Activated CD8-positive, alpha-beta T cell treated with anti-CD3 and anti-CD28 coated beads, Interleukin-2, amount 10 ng/mL, durations not matched to agents 7 days and 5 days (primary cell): ENCODE measurements around the gene MTA3. TPM values are rescaled to one million over a fixed set of nuclear protein-coding genes. Genes with fewer than 3 reads are reported as not detected.
"Not testable (repeated sequence)": the region's sequence is repeated elsewhere in the genome, so short reads cannot be mapped to it uniquely, and the experiment has no call there.

ENCODE experiments used
- ATAC-seq: fragments of 150-1000 bp; cut with Tn5 transposase; one replicate; pipeline ENCODE4 v1.10.0; 2021; ENCODE audit warnings: moderate library complexity
- CTCF ChIA-PET: fragments of 350-600 bp; sonication (Branson Sonifier 250); formaldehyde crosslinking; loops from one replicate; lab custom pipeline; 2021; ENCODE audit warnings: antibody characterized with exemption; lab: Charles Lee
- POLR2A ChIA-PET: fragments of 350-600 bp; sonication (Branson Sonifier 250); formaldehyde crosslinking; loops from one replicate; lab custom pipeline; 2021; ENCODE audit warnings: antibody characterized with exemption; lab: Charles Lee
- DNase-seq: peaks from one replicate; pipeline ENCODE4 v3.0.0-alpha.2; 2020
- H3K27ac Mint-ChIP-seq: one replicate; pipeline ENCODE4 v1.8.0; 2021; ENCODE audit warnings: mild to moderate bottlenecking, mixed read lengths
- H3K27me3 Mint-ChIP-seq: one replicate; pipeline ENCODE4 v1.8.0; 2021; ENCODE audit warnings: low read depth, mixed read lengths
- H3K36me3 Mint-ChIP-seq: one replicate; pipeline ENCODE4 v1.8.0; 2021; ENCODE audit warnings: low read depth, mixed read lengths
- H3K4me1 Mint-ChIP-seq: one replicate; pipeline ENCODE4 v1.8.0; 2021; ENCODE audit warnings: low read depth, mixed read lengths
- H3K4me3 Mint-ChIP-seq: one replicate; pipeline ENCODE4 v1.8.0; 2021; ENCODE audit warnings: mild to moderate bottlenecking, mixed read lengths
- H3K9me3 Mint-ChIP-seq: one replicate; pipeline ENCODE4 v1.8.0; 2022; ENCODE audit warnings: mixed read lengths; ENCODE audit not compliant: insufficient read depth
- total RNA-seq, 2 experiments: library from RNA; stranded (reverse); gene quantifications; one replicate each; pipeline ENCODE4 v1.2.3, GENCODE V29; 2021

The MTA3 gene
- total RNA-seq, 2 experiments from 2014 or later, result 26.2 to 33.4 TPM

GRCh38 chr2:42588121-42588520 lies 19.7 kb downstream of the MTA3 start:
- ChIA-PET POLR2A (interaction anchor here (0.5 kb wide), 1 partner anchor 68 kb away, joined by 3 read pairs; no protein-coding TSS in a partner anchor), CTCF (interaction anchor here (1.4 kb wide), 1 partner anchor 13 kb away, joined by 3 read pairs; no protein-coding TSS in a partner anchor)
- no peaks in the 10 kb centered on the region for H3K27me3 Mint-ChIP-seq
- H3K4me3 Mint-ChIP-seq, result no peak overlapping the region
- DNase-seq (no peak), ATAC-seq (no peak)
- H3K9me3 Mint-ChIP-seq, result no peaks in the 10 kb centered on the region
- peaks cover 1% of the 10 kb centered on the region for H3K4me1 Mint-ChIP-seq
- no peak overlapping the region for H3K27ac Mint-ChIP-seq
- H3K36me3 Mint-ChIP-seq, result peaks cover 15% of the 10 kb centered on the region

- peaks cover 1% of the 10 kb centered on the region for H3K4me1 Mint-ChIP-seq
- ChIA-PET CTCF (no interaction called here), POLR2A (interaction anchor here (1.4 kb wide), 1 partner anchor 10 kb away, joined by 3 read pairs; no protein-coding TSS in a partner anchor)
- ATAC-seq (no peak), DNase-seq (no peak)
- no peak overlapping the region for H3K4me3 Mint-ChIP-seq
- peaks cover 11% of the 10 kb centered on the region for H3K36me3 Mint-ChIP-seq
- no peak overlapping the region for H3K27ac Mint-ChIP-seq
- H3K27me3 Mint-ChIP-seq, result no peaks in the 10 kb centered on the region
- no peaks in the 10 kb centered on the region for H3K9me3 Mint-ChIP-seq
Observed at GRCh38 chr2:42590176-42590575, 21.7 kb downstream of the MTA3 start.

DNA sequence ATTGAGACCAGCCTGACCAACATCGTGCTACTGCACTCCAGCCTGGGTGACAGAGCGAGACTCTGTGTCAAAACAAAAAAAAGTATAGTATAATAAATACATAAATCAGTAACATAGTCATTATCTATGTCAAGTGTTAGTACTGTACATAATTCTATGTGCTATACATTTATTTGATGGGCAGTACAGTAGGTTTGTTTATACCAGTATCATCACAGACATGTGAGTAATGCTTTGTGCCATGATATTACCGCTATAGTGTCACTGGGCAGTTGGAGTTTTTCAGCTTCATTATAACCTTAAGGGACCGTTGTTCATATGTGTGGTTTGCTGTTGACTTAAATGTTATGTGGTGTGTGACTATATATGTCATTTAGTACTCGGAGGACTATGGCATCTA lies 24.9 kb downstream of the MTA3 start:
- Mint-ChIP-seq H3K27ac (no peak overlapping the region), H3K4me1 (no peaks in the 10 kb centered on the region), H3K36me3 (peaks cover 5% of the 10 kb centered on the region), H3K9me3 (no peaks in the 10 kb centered on the region), H3K4me3 (no peak overlapping the region), H3K27me3 (no peaks in the 10 kb centered on the region)
- ChIA-PET POLR2A (no interaction called here), CTCF (no interaction called here)
- DNase-seq, result no peak
- ATAC-seq, result no peak

DNA sequence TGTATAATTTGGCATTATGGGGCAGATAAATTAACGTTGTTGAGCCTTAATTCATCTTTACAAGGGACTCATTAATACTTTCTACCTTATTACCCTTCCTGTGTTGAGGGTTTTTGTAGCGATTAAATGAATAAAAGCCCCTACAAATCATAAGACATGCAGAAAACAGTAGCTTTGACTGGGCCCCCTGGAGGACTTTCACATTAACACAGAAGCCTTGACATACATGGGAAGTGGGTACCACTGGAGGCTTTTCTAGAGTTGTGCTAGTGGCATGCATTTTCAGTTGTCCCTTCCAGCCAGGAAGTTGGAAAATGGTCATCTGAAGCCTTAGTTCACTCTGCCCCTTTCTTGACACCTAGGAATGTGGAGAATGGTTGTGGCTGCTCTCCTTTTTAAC lies 30.2 kb downstream of the MTA3 start:
- ATAC-seq (no peak), DNase-seq (no peak)
- H3K9me3 Mint-ChIP-seq, result no peaks in the 10 kb centered on the region
- ChIA-PET POLR2A (no interaction called here), CTCF (interaction anchor here (1.5 kb wide), 1 partner anchor 64 kb away, joined by 5 read pairs; no protein-coding TSS in a partner anchor)
- H3K4me3 Mint-ChIP-seq, result no peak overlapping the region
- H3K36me3 Mint-ChIP-seq, result no peaks in the 10 kb centered on the region
- peaks cover 1% of the 10 kb centered on the region for H3K4me1 Mint-ChIP-seq
- no peaks in the 10 kb centered on the region for H3K27me3 Mint-ChIP-seq
- H3K27ac Mint-ChIP-seq, result no peak overlapping the region

DNA sequence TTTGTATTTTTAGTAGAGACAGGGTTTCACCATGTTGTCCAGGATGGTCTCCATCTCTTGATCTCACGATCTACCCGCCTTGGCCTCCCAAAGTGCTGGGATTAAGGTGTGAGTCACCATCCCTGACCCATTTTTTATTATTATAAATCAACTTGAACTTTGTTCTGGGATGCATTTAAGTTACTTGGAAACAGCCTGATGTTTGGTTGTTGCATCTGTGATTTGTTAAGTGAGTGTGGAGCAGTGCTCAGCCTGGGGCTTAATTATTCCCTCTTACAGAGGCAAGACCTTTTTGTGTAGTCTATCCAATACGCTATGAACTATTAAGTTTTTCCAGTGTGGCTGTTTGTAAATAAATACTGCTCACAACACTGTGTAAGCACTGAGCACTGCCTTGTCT lies 32.6 kb downstream of the MTA3 start:
- Mint-ChIP-seq H3K27me3 (no peaks in the 10 kb centered on the region), H3K4me3 (no peak overlapping the region), H3K9me3 (no peaks in the 10 kb centered on the region), H3K27ac (no peak overlapping the region), H3K36me3 (no peaks in the 10 kb centered on the region), H3K4me1 (peaks cover 1% of the 10 kb centered on the region)
- CTCF ChIA-PET, result no interaction called here
- no peak for DNase-seq
- POLR2A ChIA-PET, result no interaction called here
- no peak for ATAC-seq

- Mint-ChIP-seq H3K27me3 (no peaks in the 10 kb centered on the region), H3K4me1 (peaks cover 1% of the 10 kb centered on the region), H3K4me3 (no peak overlapping the region), H3K27ac (no peak overlapping the region), H3K36me3 (no peaks in the 10 kb centered on the region), H3K9me3 (no peaks in the 10 kb centered on the region)
- ATAC-seq, result no peak
- CTCF ChIA-PET, result interaction anchor here (0.5 to 0.7 kb wide), 2 partner anchors 43 to 61 kb away, joined by 3 read pairs; no protein-coding TSS in a partner anchor
- DNase-seq, result no peak
- POLR2A ChIA-PET, result no interaction called here
Observed at GRCh38 chr2:42602218-42602875, 33.9 kb downstream of the MTA3 start.

GRCh38 chr2:42602876-42603219 lies 34.4 kb downstream of the MTA3 start:
- DNase-seq (no peak), ATAC-seq (no peak)
- peaks cover 1% of the 10 kb centered on the region for H3K4me1 Mint-ChIP-seq
- H3K27me3 Mint-ChIP-seq, result no peaks in the 10 kb centered on the region
- CTCF ChIA-PET, result no interaction called here
- no peak overlapping the region for H3K4me3 Mint-ChIP-seq
- no peaks in the 10 kb centered on the region for H3K9me3 Mint-ChIP-seq
- POLR2A ChIA-PET, result no interaction called here
- H3K27ac Mint-ChIP-seq, result no peak overlapping the region
- H3K36me3 Mint-ChIP-seq, result no peaks in the 10 kb centered on the region

GRCh38 chr2:42604341-42604867 lies 36.0 kb downstream of the MTA3 start:
- DNase-seq, H3K27ac Mint-ChIP-seq, POLR2A ChIA-PET, ATAC-seq, CTCF ChIA-PET, H3K4me1 Mint-ChIP-seq, H3K9me3 Mint-ChIP-seq, H3K27me3 Mint-ChIP-seq, H3K4me3 Mint-ChIP-seq, H3K36me3 Mint-ChIP-seq: not testable (repeated sequence)

DNA sequence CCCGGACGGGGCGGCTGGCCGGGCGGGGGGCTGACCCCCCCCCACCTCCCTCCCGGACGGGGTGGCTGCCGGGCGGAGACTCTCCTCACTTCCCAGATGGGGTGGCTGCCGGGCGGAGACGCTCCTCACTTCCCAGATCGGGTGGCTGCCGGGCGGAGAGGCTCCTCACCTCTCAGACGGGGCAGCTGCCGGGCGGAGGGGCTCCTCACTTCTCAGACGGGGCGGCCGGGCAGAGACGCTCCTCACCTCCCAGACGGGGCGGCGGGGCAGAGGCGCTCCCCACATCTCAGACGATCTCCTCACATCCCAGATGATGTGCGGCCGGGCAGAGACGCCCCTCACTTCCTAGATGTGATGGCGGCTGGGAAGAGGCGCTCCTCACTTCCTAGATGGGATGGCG lies 37.7 kb downstream of the MTA3 start:
- POLR2A ChIA-PET, H3K27me3 Mint-ChIP-seq, ATAC-seq, H3K4me3 Mint-ChIP-seq, CTCF ChIA-PET, H3K4me1 Mint-ChIP-seq, H3K9me3 Mint-ChIP-seq, H3K27ac Mint-ChIP-seq, DNase-seq: not testable (repeated sequence)
- H3K36me3 Mint-ChIP-seq, result peaks cover 12% of the 10 kb centered on the region

DNA sequence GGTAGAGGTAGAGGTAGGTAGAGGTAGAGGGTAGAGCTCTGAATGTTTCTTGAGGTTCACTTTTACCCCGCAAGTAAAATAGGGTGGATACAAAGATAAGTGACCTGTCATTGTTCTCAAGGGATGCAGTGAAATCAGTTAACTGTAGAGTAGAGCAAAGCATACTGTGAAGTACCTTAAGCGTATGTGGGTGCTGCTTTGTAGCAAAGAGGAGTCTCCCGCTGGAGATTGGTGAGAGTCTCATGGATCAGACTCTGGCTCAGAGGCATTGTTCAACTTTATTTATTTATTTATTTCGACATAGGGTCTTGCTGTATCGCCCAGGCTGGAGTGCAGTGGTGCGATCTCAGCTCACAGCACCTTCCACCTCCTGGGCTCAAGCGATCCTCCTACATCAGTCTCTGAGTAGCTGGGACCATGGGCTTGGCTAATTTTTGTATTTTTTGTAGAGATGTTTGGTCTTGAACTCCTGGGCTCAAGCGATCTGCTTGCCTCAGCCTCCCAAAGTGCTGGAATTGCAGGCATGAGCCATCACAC lies 38.7 kb downstream of the MTA3 start:
- CTCF ChIA-PET, result no interaction called here

GRCh38 chr2:42613281-42614064 lies 45.0 kb downstream of the MTA3 start:
- ChIA-PET POLR2A (no interaction called here), CTCF (no interaction called here)
- Mint-ChIP-seq H3K36me3 (peaks cover 21% of the 10 kb centered on the region), H3K4me1 (no peaks in the 10 kb centered on the region), H3K9me3 (no peaks in the 10 kb centered on the region), H3K27me3 (no peaks in the 10 kb centered on the region), H3K4me3 (no peak overlapping the region), H3K27ac (no peak overlapping the region)
- ATAC-seq (no peak), DNase-seq (no peak)

More for the DNA sequence above, 38.7 kb downstream of the MTA3 start:
- Mint-ChIP-seq H3K4me3 (no peak overlapping the region), H3K4me1 (peaks cover 1% of the 10 kb centered on the region), H3K9me3 (no peaks in the 10 kb centered on the region), H3K36me3 (peaks cover 18% of the 10 kb centered on the region), H3K27ac (no peak overlapping the region), H3K27me3 (no peaks in the 10 kb centered on the region)
- ATAC-seq, result no peak
- POLR2A ChIA-PET, result no interaction called here
- DNase-seq, result no peak

DNA sequence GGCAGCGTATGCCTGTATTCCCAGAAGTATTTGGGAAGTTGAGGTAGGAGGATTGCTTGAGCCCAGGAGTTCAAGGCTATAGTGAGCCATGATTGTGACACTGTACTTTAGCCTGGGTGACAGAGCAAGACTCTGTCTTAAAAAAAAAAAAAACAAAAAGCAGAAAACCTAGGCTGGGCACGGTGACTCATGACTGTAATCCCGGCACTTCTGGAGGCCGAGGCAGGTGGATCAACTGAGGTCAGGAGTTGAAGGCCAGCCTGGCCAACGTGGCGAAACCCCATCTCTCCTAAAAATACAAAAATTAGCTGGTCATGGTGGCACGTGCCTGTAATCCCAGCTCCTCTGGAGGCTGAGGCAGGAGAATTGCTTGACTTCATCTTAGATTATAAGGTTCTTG lies 46.4 kb downstream of the MTA3 start:
- POLR2A ChIA-PET, result no interaction called here
- Mint-ChIP-seq H3K9me3 (no peaks in the 10 kb centered on the region), H3K4me3 (no peak overlapping the region), H3K27me3 (no peaks in the 10 kb centered on the region), H3K36me3 (peaks cover 23% of the 10 kb centered on the region), H3K27ac (no peak overlapping the region), H3K4me1 (peaks cover 1% of the 10 kb centered on the region)
- ATAC-seq (no peak), DNase-seq (no peak)
- CTCF ChIA-PET, result no interaction called here
